HG02571 (cell line): Measurements from ENCODE around the gene LKAAEAR1.
A peak's percentile ranks its signal among the peaks of the same experiment; 100 is the strongest.

Experiments
- ATAC-seq: cut with Tn5 transposase; IDR thresholded peaks from one replicate; pipeline ENCODE4 v1.9.1; 2021; ENCODE audit warnings: mild to moderate bottlenecking, moderate library complexity; ENCODE audit not compliant: unreplicated experiment

Gene LKAAEAR1

GRCh38 chr20:64039293-64040160, 44.7 kb downstream of the LKAAEAR1 start:
- ATAC-seq: no peak

GRCh38 chr20:64038565-64039292, 45.5 kb downstream of the LKAAEAR1 start:
- ATAC-seq: peak; percentile 58

GRCh38 chr20:64038224-64038564, 46.0 kb downstream of the LKAAEAR1 start:
- peak; percentile 26 for ATAC-seq

- no peak for ATAC-seq
Measured at GRCh38 chr20:64037498-64038213, 46.5 kb downstream of the LKAAEAR1 start.

- no peak for ATAC-seq
Measured at GRCh38 chr20:64037199-64037497, 47.0 kb downstream of the LKAAEAR1 start.

- ATAC-seq: no peak
Measured at GRCh38 chr20:64036346-64037198, 47.6 kb downstream of the LKAAEAR1 start.

- no peak for ATAC-seq
Measured at GRCh38 chr20:64035933-64036345, 48.3 kb downstream of the LKAAEAR1 start, which contains the start of gene C20orf204. Gene C20orf204, plus strand, starts transcription at chr20:64036182. Its CDS starts 142 bp downstream, at chr20:64036324.

GRCh38 chr20:64035066-64035932, 48.9 kb downstream of the LKAAEAR1 start:
- no peak for ATAC-seq

GRCh38 chr20:64033981-64034493, 50.2 kb downstream of the LKAAEAR1 start:
- ATAC-seq: no peak
